Urinary bladder (tissue), 4 donors: ENCODE data around the gene CACYBP. TPM values are rescaled to one million over a fixed set of nuclear protein-coding genes. Genes with fewer than 3 reads are reported as not detected.

Experiments
- DNase-seq: peaks from one replicate; pipeline ENCODE4 v3.0.0-alpha.2; 2015; ENCODE audit errors: extremely low spot score
- H3K27ac ChIP-seq: one replicate; pipeline ENCODE4 v1.5.1; 2013; ENCODE audit warnings: low read depth, mild to moderate bottlenecking, moderate library complexity
- H3K36me3 ChIP-seq: one replicate; pipeline ENCODE4 v1.6.1; 2013; ENCODE audit warnings: mild to moderate bottlenecking, moderate library complexity; ENCODE audit not compliant: insufficient read depth
- H3K4me1 ChIP-seq: one replicate; pipeline ENCODE4 v1.6.1; 2013; ENCODE audit warnings: mild to moderate bottlenecking, moderate library complexity; ENCODE audit not compliant: insufficient read depth
- H3K4me3 ChIP-seq: one replicate; pipeline ENCODE4 v1.5.1; 2013; ENCODE audit warnings: low read depth, low read length
- WGBS: extraction: QIAGEN DNeasy Blood & Tissue Kit; methylation state at CpG from one replicate; pipeline ENCODE4 v1.1.7; 2013; 5-methylcytosine and 5-hydroxymethylcytosine counted together
- polyA plus RNA-seq: library from polyadenylated mRNA; stranded (reverse); fragments of 200-250 nt; gene quantifications from one replicate; pipeline ENCODE4 v1.2.3, GENCODE V29; 2013
- total RNA-seq: library from RNA; depleted of rRNA; stranded (reverse); fragments of >200 nt; gene quantifications from one replicate; pipeline ENCODE4 v1.2.3, GENCODE V29; 2014
- donor health status: healthy with polysubstance abuse.
- donor health status: healthy.

CACYBP gene
- total and polyA plus RNA-seq, 2 donors = 89.2 to 149 TPM

GRCh38 chr1:174965362-174966007 lies 34.3 kb upstream of the CACYBP start:
- H3K4me1 ChIP-seq = no peaks in the 10 kb centered on the region
- no peak overlapping the region for H3K4me3 ChIP-seq
- 26% methylated on average over 3 of the region's 3 CpGs for WGBS
- DNase-seq = no peak
- H3K36me3 ChIP-seq = no peaks in the 10 kb centered on the region
- H3K27ac ChIP-seq = peak overlapping the region; percentile 14

- peak; percentile 68 for DNase-seq
- no peaks in the 10 kb centered on the region for H3K36me3 ChIP-seq
- no peak overlapping the region for H3K4me3 ChIP-seq
- WGBS = 52% methylated on average over 1 of the region's 1 CpG
- peak overlapping the region; percentile 60 for H3K27ac ChIP-seq
- no peaks in the 10 kb centered on the region for H3K4me1 ChIP-seq
Measured at GRCh38 chr1:174966008-174966572, 33.7 kb upstream of the CACYBP start.

GRCh38 chr1:174967845-174968705 lies 31.7 kb upstream of the CACYBP start:
- Histone ChIP-seq H3K27ac (peak overlapping the region; percentile 32), H3K36me3 (no peaks in the 10 kb centered on the region), H3K4me3 (no peak overlapping the region), H3K4me1 (no peaks in the 10 kb centered on the region)
- 75% methylated on average over 4 of the region's 4 CpGs for WGBS
- no peak for DNase-seq

GRCh38 chr1:174968750-174969244 lies 30.9 kb upstream of the CACYBP start:
- Histone ChIP-seq H3K4me3 (no peak overlapping the region), H3K36me3 (no peaks in the 10 kb centered on the region), H3K4me1 (no peaks in the 10 kb centered on the region), H3K27ac (no peak overlapping the region)
- DNase-seq = no peak
- 74% methylated on average over 5 of the region's 5 CpGs for WGBS

- 95% methylated on average over 1 of the region's 1 CpG for WGBS
Measured at GRCh38 chr1:174969977-174970376, 29.8 kb upstream of the CACYBP start.

GRCh38 chr1:174971466-174971865 lies 28.3 kb upstream of the CACYBP start:
- no peak for DNase-seq
- no peaks in the 10 kb centered on the region for H3K4me1 ChIP-seq
- no peaks in the 10 kb centered on the region for H3K36me3 ChIP-seq
- no peak overlapping the region for H3K27ac ChIP-seq
- H3K4me3 ChIP-seq = no peak overlapping the region

More at GRCh38 chr1:174969977-174970376, 29.8 kb upstream of the CACYBP start:
- Histone ChIP-seq H3K4me3 (no peak overlapping the region), H3K27ac (no peak overlapping the region), H3K36me3 (no peaks in the 10 kb centered on the region), H3K4me1 (no peaks in the 10 kb centered on the region)
- DNase-seq = no peak

GRCh38 chr1:174971902-174972301 lies 27.8 kb upstream of the CACYBP start:
- H3K4me3 ChIP-seq = no peak overlapping the region
- H3K36me3 ChIP-seq = no peaks in the 10 kb centered on the region
- 76% methylated on average over 2 of the region's 2 CpGs for WGBS
- DNase-seq = no peak
- H3K27ac ChIP-seq = no peak overlapping the region
- H3K4me1 ChIP-seq = no peaks in the 10 kb centered on the region

GRCh38 chr1:174974711-174975119 lies 25.0 kb upstream of the CACYBP start:
- no peak for DNase-seq
- H3K36me3 ChIP-seq = peaks cover 5% of the 10 kb centered on the region
- no peak overlapping the region for H3K27ac ChIP-seq
- WGBS = 59% methylated on average over 2 of the region's 2 CpGs
- H3K4me1 ChIP-seq = no peaks in the 10 kb centered on the region
- H3K4me3 ChIP-seq = no peak overlapping the region

- H3K4me3 ChIP-seq = no peak overlapping the region
- H3K4me1 ChIP-seq = no peaks in the 10 kb centered on the region
- no peak for DNase-seq
- WGBS = 88% methylated on average over 1 of the region's 1 CpG
- peaks cover 5% of the 10 kb centered on the region for H3K36me3 ChIP-seq
- no peak overlapping the region for H3K27ac ChIP-seq
Measured at GRCh38 chr1:174975764-174976163, 24.0 kb upstream of the CACYBP start.

- DNase-seq = no peak
- Histone ChIP-seq H3K4me1 (no peaks in the 10 kb centered on the region), H3K36me3 (peaks cover 5% of the 10 kb centered on the region), H3K27ac (no peak overlapping the region), H3K4me3 (no peak overlapping the region)
- 73% methylated on average over 4 of the region's 4 CpGs for WGBS
Measured at GRCh38 chr1:174976436-174977108, 23.2 kb upstream of the CACYBP start.

- Histone ChIP-seq H3K27ac (no peak overlapping the region), H3K36me3 (peaks cover 5% of the 10 kb centered on the region), H3K4me3 (no peak overlapping the region), H3K4me1 (no peaks in the 10 kb centered on the region)
- no peak for DNase-seq
Measured at GRCh38 chr1:174982971-174983689, 16.6 kb upstream of the CACYBP start.

- DNase-seq = no peak
- Histone ChIP-seq H3K36me3 (no peaks in the 10 kb centered on the region), H3K4me1 (no peaks in the 10 kb centered on the region), H3K27ac (no peak overlapping the region), H3K4me3 (no peak overlapping the region)
- WGBS = 99% methylated on average over 4 of the region's 4 CpGs
Measured at GRCh38 chr1:174984952-174985351, 14.8 kb upstream of the CACYBP start.

GRCh38 chr1:174988539-174988938 lies 11.2 kb upstream of the CACYBP start:
- Histone ChIP-seq H3K4me3 (no peak overlapping the region), H3K4me1 (no peaks in the 10 kb centered on the region), H3K36me3 (no peaks in the 10 kb centered on the region), H3K27ac (no peak overlapping the region)
- no peak for DNase-seq
